Stimulated activated naive CD4-positive, alpha-beta T cell treated with Interleukin-2 at 50 U/mL for 16 hours (primary cell): ENCODE measurements around the gene C1QTNF1.
A peak's percentile ranks its signal among the peaks of the same experiment; 100 is the strongest.

Experiments used
- DNase-seq: peaks from one replicate; lab custom pipeline; 2025; lab: John Stamatoyannopoulos, UW

C1QTNF1 gene

DNA sequence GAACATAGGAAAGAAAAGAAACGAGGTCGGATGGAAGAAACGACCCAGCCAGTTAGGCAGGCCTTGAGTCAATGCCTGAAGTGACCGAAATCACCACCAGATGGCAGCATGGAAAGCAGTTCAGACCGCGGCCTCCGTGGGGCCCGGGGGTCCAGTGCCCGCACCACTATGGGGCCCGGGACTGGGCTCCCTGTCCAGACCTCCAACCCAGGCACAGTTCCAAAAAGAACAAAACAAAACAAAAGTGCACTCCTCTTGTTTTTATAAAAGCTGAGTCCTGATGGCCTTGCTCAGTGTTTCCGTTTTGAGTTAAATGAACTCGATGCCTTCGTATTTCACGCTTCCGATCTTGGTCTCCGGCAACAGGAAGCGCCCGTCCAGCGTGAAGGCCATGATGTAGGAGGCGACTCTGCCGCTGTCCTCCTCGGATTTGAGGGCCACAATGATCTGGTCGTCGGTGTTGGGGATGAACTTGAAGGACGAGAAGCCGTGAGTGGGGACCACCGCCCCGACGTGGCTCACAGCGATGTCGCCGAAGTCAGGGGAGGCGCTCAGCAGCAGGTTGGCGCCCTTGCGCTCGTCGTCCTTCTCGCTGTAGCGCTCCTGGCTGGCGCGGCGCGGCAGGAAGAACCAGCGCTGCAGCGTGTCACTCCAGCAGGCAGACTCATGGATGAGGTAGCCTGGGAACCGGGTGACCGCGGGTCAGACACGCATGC is 30.6 kb upstream of the C1QTNF1 start:
- peak; percentile 33 for DNase-seq

DNA sequence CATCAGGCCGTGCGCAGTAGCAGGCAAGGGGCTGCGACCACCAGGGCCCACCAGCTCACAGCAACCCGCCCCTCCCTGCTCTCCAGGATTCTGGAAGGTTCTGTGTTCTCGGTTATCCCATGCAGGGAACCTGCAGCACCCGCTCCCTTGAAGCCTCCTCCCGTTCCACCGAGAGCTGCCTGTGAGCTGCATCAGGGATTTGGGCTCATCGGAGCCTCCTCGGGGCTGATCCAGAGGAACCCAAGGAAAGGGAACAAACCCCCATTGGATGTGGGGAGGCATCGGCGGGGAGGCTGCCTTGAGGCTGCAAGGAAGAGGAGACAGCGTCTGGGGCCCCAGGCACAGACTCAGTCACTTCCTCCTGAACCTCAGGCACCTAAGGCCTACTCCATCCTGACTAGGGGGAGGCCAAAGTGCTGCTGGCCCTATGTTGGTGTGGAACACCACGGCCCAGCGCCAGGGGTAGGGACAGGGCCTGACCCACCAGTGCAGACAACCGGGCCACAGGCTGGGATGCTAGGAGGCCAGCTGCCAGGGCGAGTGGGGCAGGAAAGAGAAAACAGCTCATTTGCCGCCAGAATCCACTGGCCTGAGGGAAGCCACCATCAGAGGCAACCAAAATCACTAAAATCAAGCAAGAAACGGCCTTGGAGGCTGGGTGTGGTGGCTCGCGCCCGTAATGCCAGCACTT is 29.8 kb upstream of the C1QTNF1 start:
- no peak for DNase-seq

DNA sequence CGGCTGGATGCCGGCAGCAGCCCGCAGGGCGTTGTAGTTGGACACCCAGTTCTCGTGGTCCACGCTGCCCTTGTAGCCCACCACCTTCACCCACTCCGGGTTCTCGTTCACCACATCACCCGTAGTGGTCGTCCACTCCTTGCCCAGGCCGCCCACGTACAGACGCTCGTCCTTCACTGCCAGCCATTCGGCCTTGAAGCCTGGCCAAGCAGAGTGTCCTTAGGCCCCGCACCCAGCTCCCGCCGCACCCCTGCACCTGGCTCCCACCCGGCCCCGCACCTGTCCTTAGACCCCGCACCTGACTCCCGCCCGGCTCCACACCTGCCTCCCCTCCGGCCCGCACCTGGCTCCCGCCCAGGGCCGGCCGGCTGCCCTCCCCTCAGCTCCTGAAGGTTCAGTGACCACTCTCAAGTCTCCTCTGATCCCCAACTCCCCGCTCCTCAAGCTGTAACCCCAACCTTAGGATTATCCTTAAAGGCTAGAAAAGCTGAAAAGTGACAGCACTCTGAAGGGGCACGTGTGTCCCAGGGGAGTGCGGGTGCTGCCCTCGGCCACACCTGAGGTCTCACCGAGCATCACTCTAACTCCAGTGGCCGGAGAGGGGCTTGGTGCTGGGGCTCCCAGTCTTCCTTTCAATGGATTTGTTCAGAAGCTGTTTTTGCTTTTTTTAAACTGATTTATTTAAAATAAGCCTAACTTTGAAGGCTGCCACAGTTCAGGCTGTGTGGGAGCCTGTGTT is 28.8 kb upstream of the C1QTNF1 start:
- DNase-seq: no peak

DNA sequence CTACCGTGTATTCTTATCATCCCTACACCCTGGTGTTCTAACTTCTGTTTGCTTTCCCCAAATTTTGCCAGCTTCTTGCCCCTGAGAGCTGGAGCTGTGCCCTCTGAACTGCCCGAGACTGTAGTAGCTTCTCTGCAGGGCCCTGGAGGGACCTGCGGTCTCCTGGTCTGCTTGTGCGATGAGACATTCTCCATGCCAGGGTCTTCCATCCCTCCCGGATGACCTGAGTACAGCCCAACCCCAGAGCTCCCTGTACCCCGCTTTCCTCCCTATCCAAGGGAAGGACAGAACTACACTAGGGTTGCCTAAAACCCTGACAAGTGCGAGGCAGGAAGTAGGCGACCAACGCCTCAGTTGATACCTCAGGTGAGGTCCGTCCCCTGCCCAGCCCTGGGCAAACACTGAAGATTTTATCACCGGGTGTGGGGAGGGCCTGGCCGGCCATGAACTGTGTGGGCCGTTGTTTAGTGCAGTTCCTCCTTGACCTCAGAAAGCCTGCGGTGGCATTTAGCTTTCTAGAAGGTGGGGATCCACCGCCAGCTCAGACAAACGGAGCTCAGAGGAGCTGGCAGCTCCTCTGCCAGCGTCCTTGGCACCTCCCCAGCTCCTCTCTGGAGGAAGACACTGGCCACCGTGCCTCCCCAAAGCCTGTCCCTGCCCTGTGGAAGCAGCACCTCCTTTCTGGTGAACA is 28.1 kb upstream of the C1QTNF1 start:
- no peak for DNase-seq

DNA sequence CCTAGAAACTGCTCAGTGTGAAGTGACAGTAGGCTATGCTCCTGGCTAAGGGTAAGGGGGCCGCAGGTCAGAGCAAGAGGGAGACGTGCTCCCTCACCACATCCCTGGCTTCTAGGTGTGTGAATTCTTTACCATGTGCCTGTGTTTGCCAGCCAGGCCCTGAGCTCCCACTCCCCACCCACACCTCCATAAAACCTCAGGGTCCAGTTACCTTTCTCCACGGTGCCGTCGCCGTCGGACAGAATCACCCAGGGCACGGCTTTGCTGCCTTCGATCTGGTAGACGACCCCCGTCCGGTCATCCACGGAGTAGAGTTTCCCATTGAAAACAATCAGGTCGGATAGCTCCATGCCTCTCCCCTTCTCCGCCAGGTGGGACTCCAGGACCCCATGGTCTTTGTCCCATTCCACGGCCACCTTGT is 27.2 kb upstream of the C1QTNF1 start:
- DNase-seq: no peak

DNA sequence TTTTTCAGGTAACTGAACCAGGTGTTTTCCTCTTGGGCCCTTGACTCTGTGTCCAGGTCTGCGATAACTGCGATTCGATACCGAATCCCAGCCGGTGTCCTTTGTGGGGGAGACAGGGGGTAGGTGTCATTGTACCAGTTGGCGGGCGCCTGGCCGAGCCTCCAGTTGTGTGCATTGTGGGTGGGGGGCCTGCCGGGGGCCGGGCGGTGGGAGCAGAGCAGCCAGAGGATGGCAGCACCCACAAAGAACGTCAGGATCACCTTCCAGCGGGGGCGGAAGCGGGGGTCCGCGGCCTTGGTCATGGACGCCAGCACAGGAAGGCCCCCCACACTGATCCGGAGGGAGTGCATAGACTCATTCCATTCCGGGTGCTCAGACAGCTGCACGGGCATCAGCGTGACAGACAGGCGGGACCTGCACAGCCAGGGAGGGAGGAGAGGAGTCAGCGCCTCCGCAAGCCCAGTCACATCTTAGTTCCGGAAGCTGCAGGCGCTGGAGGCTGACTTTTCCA is 26.7 kb upstream of the C1QTNF1 start:
- DNase-seq: no peak

DNA sequence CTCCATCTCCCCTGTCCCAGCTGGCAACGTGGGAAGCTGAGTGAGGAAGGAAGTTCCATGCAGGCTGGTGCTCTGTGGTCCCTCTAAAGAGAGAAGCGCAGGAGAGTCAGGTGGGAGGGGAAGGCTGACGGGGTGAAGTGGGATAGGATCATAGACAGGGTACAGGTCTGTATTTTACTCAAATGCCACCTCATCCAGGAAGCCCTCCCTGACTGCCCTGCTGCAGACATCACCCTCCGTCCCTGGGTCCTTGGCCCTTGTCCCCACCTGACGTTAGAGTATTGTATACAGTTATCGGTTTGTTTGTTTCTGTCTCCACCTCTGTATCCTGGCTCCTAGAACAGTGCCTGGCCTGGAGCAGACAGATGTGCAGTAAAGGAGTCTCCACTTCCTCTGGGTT is 26.1 kb upstream of the C1QTNF1 start:
- no peak for DNase-seq

- no peak for DNase-seq
Observed at GRCh38 chr17:78998311-78999055, 25.5 kb upstream of the C1QTNF1 start.

DNA sequence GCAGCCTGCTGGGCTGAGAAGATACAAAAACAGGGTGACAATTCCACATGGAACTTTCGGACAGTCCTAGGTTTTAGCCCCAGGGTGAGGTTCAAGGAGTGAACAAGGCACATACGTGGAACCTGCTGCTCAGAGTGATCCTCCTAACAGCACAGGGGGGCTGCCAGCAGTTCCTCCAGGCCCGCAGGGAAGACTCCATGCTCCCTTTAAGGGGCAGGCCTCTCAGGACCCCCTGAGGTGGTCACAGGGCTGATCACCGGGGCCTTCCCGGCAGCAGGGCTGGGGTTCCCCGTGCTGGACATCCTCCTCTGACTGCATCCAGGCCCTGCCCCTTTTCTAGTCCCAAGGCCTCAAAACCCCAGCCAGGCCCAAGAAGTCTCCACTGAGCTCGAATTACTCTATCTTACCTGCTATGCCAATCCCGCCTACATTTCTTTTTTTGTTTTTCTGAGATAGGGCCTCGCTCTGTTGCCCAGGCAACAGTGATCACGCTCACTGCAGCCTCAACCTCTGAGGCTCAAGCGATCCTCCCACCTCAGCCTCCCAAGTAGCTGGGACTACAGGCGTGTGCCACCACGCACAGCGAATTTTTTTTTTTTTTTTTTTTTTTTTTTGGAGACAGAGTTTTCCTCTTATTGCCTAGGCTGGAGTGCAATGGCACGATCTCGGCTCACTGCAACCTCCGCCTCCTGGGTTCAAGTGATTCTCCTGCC is 24.8 kb upstream of the C1QTNF1 start:
- no peak for DNase-seq

GRCh38 chr17:78999947-79000395 is 24.0 kb upstream of the C1QTNF1 start:
- DNase-seq: no peak

DNA sequence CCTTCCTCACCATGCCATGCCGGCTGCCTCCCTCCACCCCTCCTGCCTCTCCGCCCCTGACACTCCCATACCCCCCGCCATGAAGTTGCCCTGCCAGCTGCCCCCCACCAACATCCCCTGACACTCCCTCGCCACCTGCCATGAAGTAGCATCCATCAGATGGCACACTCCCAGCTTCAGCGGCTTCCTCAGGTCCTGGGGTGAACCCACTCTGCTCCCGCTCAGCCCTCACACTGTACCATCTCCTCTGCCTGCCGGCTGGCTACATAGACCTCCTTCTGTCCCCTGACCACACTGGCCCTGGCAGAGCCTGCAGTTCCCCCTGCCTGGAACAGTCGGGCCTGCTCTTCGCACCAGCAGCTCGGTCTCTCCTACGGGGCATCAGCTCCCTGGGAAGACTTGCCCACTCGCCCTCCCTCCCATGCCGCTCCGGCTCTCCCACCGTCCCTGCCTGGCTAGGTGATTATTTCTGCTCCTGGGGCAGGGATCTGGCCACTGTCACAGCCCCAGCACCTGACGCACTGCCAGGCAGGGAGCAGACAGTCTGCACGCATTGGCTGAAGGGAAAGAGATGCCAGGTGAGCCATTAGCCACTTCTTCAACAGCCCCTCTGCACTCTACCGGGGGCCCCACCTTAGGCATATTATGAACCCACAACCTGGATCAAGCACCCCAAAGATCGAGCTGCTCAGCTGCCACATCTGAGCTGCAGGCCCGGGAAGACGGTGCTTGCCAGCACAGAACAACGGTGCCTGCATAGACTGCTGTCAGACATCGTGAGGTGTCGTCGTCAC is 23.4 kb upstream of the C1QTNF1 start:
- no peak for DNase-seq

DNA sequence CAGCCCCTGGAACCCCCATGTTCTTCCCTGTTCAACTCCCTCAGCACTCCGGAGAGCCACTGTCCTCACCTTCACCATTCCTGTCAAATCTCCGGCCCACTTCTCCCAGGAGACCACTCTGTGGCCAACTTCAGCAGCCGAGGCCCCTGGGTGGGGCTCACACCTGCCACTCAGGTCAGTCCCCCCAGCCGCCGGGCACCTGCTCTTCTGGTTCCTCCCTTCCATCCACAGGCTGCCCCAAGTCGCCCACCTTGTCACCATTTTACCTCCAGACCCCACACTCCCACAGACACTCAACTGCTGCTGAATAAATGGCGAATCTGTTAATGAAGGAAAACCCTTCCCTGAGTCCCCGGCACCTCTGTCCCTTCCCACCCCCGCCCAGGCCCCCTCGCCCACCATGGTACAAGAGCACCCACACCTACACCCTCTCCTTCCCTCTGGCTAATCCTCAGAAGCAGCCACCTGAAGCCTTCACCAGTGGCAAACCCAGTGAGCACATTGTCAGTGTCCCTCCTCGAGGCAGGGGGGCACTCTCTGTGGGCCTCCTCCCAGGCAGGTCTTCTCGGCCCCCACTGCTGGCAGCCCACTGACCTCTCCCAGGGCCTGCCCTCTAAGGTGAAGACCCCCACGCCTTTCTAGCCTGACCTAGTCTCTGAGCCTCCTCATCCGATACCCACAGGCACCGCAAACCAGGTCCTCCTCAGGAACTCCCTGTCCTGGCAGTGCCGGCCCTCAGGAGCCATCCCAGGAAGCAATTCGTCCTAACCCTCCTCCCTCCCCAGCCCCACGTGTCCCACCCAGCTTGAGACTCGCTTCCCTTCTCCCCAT is 22.6 kb upstream of the C1QTNF1 start:
- DNase-seq: no peak

GRCh38 chr17:79002291-79002690 is 21.7 kb upstream of the C1QTNF1 start:
- no peak for DNase-seq

GRCh38 chr17:79002796-79003593 is 21.0 kb upstream of the C1QTNF1 start:
- no peak for DNase-seq

DNA sequence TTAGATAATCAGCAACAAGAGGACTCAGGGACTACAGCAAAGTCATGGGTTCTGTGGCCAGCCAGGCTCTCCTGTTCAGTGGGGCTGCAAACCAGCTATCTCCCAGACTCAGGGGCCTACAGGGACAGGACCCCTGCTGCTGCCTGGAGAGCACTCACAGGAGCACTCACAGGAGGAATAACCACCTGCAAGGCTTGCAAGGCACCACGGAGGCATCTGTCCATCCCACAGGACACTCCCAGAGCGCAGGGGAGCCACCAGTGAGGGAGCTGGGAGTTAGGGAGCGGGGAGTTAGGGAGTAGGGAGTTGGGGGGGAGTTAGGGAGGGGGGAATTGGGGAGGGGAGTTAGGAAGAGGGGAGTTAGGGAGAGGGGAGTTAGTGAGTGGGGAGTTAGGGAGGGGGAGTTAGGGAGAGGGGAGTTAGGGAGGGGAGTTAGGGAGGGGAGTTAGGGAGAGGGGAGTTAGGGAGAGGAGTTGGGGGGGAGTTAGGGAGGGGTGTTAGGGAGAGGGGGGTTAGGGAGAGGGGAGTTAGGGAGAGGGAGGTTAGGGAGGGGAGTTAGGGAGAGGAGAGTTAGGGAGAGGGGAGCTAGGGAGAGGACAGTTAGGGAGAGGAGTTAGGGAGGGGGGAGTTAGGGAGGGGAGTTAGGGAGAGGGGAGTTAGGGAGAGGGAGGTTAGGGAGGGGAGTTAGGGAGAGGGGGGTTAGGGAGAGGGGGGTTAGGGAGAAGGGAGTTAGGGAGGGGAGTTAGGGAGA is 20.1 kb upstream of the C1QTNF1 start:
- no peak for DNase-seq

- no peak for DNase-seq
Observed at GRCh38 chr17:79005063-79005861, 18.7 kb upstream of the C1QTNF1 start.

DNA sequence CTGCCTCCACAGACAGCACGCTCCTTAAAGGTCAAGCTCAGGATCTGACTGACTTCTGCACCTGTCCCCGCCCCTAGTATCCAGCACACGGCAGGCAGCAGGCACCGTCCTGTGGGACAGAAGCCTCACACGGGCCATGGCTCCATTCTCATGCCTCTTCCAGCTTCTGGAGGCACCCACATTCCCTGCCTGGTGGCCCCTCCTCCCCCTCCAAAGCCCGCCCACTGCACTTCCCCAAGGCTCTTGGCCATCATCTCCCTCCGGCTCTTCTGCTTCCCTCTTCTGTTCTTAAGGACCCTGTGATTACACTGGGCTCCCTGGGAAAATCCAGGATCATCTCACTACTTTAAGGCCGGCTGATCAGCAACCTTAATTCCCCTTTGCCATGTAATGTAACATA is 17.9 kb upstream of the C1QTNF1 start:
- no peak for DNase-seq
